ENCODE measurements around the gene HRH1. TPM values are rescaled to one million over a fixed set of nuclear protein-coding genes. Genes with fewer than 3 reads are reported as not detected.
"Not testable (repeated sequence)": the region's sequence is repeated elsewhere in the genome, so short reads cannot be mapped to it uniquely, and the experiment has no call there.

The HRH1 gene
- total RNA-seq, 2 donors from 2014 or later: 0.14 TPM; not detected in 1

- no peaks in the 10 kb centered on the region for H3K9me3 Mint-ChIP-seq
- H3K27ac Mint-ChIP-seq: no peak overlapping the region
- H3K36me3 Mint-ChIP-seq: no peaks in the 10 kb centered on the region
- no peak for ATAC-seq
- no peaks in the 10 kb centered on the region for H3K4me1 Mint-ChIP-seq (ENCODE audit: low read depth in 2 of 2)
- H3K27me3 Mint-ChIP-seq: peaks cover 46 to 56% of the 10 kb centered on the region in 2 donors
- no peak for DNase-seq (ENCODE audit: low spot score)
- H3K4me3 Mint-ChIP-seq: no peak overlapping the region
Measured at GRCh38 chr3:11152301-11152700, 2.0 kb upstream of the HRH1 start.

GRCh38 chr3:11154953-11155325, 646 bp downstream of the HRH1 start:
- Mint-ChIP-seq H3K27ac (no peak overlapping the region), H3K27me3 (peaks cover 41% of the 10 kb centered on the region in 2 donors), H3K4me3 (no peak overlapping the region), H3K9me3 (no peaks in the 10 kb centered on the region), H3K4me1 (ENCODE audit: low read depth in 2 of 2) (no peaks in the 10 kb centered on the region), H3K36me3 (no peaks in the 10 kb centered on the region)
- no peak for ATAC-seq
- no peak for DNase-seq (ENCODE audit: low spot score)

- ATAC-seq: no peak
- Mint-ChIP-seq H3K4me3 (no peak overlapping the region), H3K27me3 (peaks cover 43 to 46% of the 10 kb centered on the region in 2 donors), H3K36me3 (no peaks in the 10 kb centered on the region), H3K27ac (no peak overlapping the region), H3K9me3 (no peaks in the 10 kb centered on the region), H3K4me1 (ENCODE audit: low read depth in 2 of 2) (no peaks in the 10 kb centered on the region)
- no peak for DNase-seq (ENCODE audit: low spot score)
Measured at GRCh38 chr3:11155341-11156025, 1.2 kb downstream of the HRH1 start.

GRCh38 chr3:11156026-11156410, 1.7 kb downstream of the HRH1 start:
- ATAC-seq: no peak
- H3K27me3 Mint-ChIP-seq: peaks cover 42 to 46% of the 10 kb centered on the region in 2 donors

GRCh38 chr3:11157421-11157820, 3.1 kb downstream of the HRH1 start:
- Mint-ChIP-seq H3K4me3 (no peak overlapping the region), H3K27me3 (peaks cover 38 to 45% of the 10 kb centered on the region in 2 donors), H3K36me3 (no peaks in the 10 kb centered on the region), H3K27ac (no peak overlapping the region), H3K9me3 (no peaks in the 10 kb centered on the region), H3K4me1 (ENCODE audit: low read depth in 2 of 2) (no peaks in the 10 kb centered on the region)
- ATAC-seq: no peak
- no peak for DNase-seq (ENCODE audit: low spot score)

More at GRCh38 chr3:11156026-11156410, 1.7 kb downstream of the HRH1 start:
- Mint-ChIP-seq H3K4me3 (no peak overlapping the region), H3K4me1 (ENCODE audit: low read depth in 2 of 2) (no peaks in the 10 kb centered on the region), H3K36me3 (no peaks in the 10 kb centered on the region), H3K27ac (no peak overlapping the region), H3K9me3 (no peaks in the 10 kb centered on the region)
- DNase-seq (ENCODE audit: low spot score): no peak

GRCh38 chr3:11159421-11159904, 5.2 kb downstream of the HRH1 start:
- Mint-ChIP-seq H3K27ac (no peak overlapping the region), H3K4me3 (no peak overlapping the region), H3K4me1 (ENCODE audit: low read depth in 2 of 2) (no peaks in the 10 kb centered on the region), H3K9me3 (no peaks in the 10 kb centered on the region), H3K27me3 (peaks cover 40 to 54% of the 10 kb centered on the region in 2 donors), H3K36me3 (no peaks in the 10 kb centered on the region)
- no peak for ATAC-seq
- DNase-seq (ENCODE audit: low spot score): no peak

GRCh38 chr3:11161666-11162065, 7.4 kb downstream of the HRH1 start:
- no peak overlapping the region for H3K27ac Mint-ChIP-seq
- ATAC-seq: no peak
- H3K9me3 Mint-ChIP-seq: no peaks in the 10 kb centered on the region
- DNase-seq (ENCODE audit: low spot score): no peak
- no peaks in the 10 kb centered on the region for H3K4me1 Mint-ChIP-seq (ENCODE audit: low read depth in 2 of 2)
- H3K36me3 Mint-ChIP-seq: no peaks in the 10 kb centered on the region
- H3K4me3 Mint-ChIP-seq: no peak overlapping the region
- peaks cover 24 to 38% of the 10 kb centered on the region in 2 donors for H3K27me3 Mint-ChIP-seq

- Mint-ChIP-seq H3K27me3 (peaks cover 18 to 28% of the 10 kb centered on the region in 2 donors), H3K27ac (no peak overlapping the region), H3K4me1 (ENCODE audit: low read depth in 2 of 2) (no peaks in the 10 kb centered on the region), H3K36me3 (no peaks in the 10 kb centered on the region), H3K9me3 (no peaks in the 10 kb centered on the region), H3K4me3 (no peak overlapping the region)
- DNase-seq (ENCODE audit: low spot score): no peak
- no peak for ATAC-seq
Measured at GRCh38 chr3:11162401-11163345, 8.4 kb downstream of the HRH1 start.

GRCh38 chr3:11164607-11165006, 10.3 kb downstream of the HRH1 start:
- Mint-ChIP-seq H3K27me3 (peaks cover 15 to 27% of the 10 kb centered on the region in 2 donors), H3K36me3 (no peaks in the 10 kb centered on the region), H3K4me1 (ENCODE audit: low read depth in 2 of 2) (no peaks in the 10 kb centered on the region), H3K9me3 (no peaks in the 10 kb centered on the region), H3K27ac (no peak overlapping the region), H3K4me3 (no peak overlapping the region)
- ATAC-seq (no peak), DNase-seq (ENCODE audit: low spot score) (no peak)

- Mint-ChIP-seq H3K9me3 (no peaks in the 10 kb centered on the region), H3K4me3 (no peak overlapping the region), H3K36me3 (no peaks in the 10 kb centered on the region), H3K27ac (no peak overlapping the region), H3K27me3 (peaks cover 16 to 30% of the 10 kb centered on the region in 2 donors), H3K4me1 (ENCODE audit: low read depth in 2 of 2) (no peaks in the 10 kb centered on the region)
- DNase-seq (ENCODE audit: low spot score) (no peak), ATAC-seq (no peak)
Measured at GRCh38 chr3:11165476-11165875, 11.2 kb downstream of the HRH1 start.

GRCh38 chr3:11166807-11167400, 12.6 kb downstream of the HRH1 start:
- not testable (repeated sequence) for ATAC-seq, H3K27ac Mint-ChIP-seq
- peaks cover 18 to 29% of the 10 kb centered on the region in 2 donors for H3K27me3 Mint-ChIP-seq

GRCh38 chr3:11167590-11167989, 13.3 kb downstream of the HRH1 start:
- no peak for ATAC-seq
- Mint-ChIP-seq H3K27ac (no peak overlapping the region), H3K4me3 (no peak overlapping the region), H3K27me3 (peaks cover 18 to 26% of the 10 kb centered on the region in 2 donors), H3K36me3 (no peaks in the 10 kb centered on the region), H3K9me3 (no peaks in the 10 kb centered on the region), H3K4me1 (ENCODE audit: low read depth in 2 of 2) (no peaks in the 10 kb centered on the region)
- no peak for DNase-seq (ENCODE audit: low spot score)

More at GRCh38 chr3:11166807-11167400, 12.6 kb downstream of the HRH1 start:
- H3K9me3 Mint-ChIP-seq; H3K4me1 Mint-ChIP-seq (ENCODE audit: low read depth in 2 of 2); DNase-seq (ENCODE audit: low spot score); H3K4me3 Mint-ChIP-seq; H3K36me3 Mint-ChIP-seq: not testable (repeated sequence)

- H3K36me3 Mint-ChIP-seq: no peaks in the 10 kb centered on the region
- H3K27me3 Mint-ChIP-seq: peaks cover 15 to 18% of the 10 kb centered on the region in 2 donors
- no peak overlapping the region for H3K27ac Mint-ChIP-seq
- H3K4me3 Mint-ChIP-seq: no peak overlapping the region
- no peak for ATAC-seq
- no peaks in the 10 kb centered on the region for H3K9me3 Mint-ChIP-seq
- no peaks in the 10 kb centered on the region for H3K4me1 Mint-ChIP-seq (ENCODE audit: low read depth in 2 of 2)
- DNase-seq (ENCODE audit: low spot score): no peak
Measured at GRCh38 chr3:11168406-11168805, 14.1 kb downstream of the HRH1 start.

All from natural killer cell treated with Interleukin-12 subunit alpha and Interleukin-12 subunit beta and Interleukin-15 and Interleukin-18, amount 100 ng/mL, for 72 hours (primary cell).